HepG2 (cell line): ENCODE measurements around the gene RAPGEFL1. TPM values are rescaled to one million over a fixed set of nuclear protein-coding genes. Genes with fewer than 3 reads are reported as not detected.

Experiments
- ATAC-seq: fragments of 200-7000 bp; cut with Tn5 transposase; 3 replicates; pipeline ENCODE4 v1.9.1; 2020; ENCODE audit warnings: mild to moderate bottlenecking, moderate library complexity
- BruUV-seq: library from RNA; stranded (reverse); fragments of 400-500 nt; replicated peaks from 2 replicates; lab custom pipeline; 2021; lab: Mats Ljungman, UMichigan
- CTCF ChIA-PET: fragments of 300-600 bp; formaldehyde crosslinking; extraction: SDS; loops from one replicate; lab custom pipeline; 2021; ENCODE audit warnings: low total read pairs, inconsistent platforms, low intra/inter-chr PET ratio; lab: Yijun Ruan, JAX
- POLR2A ChIA-PET: fragments of 350-600 bp; sonication (Branson Sonifier 250); formaldehyde crosslinking; loops from one replicate; lab custom pipeline; 2020; ENCODE audit warnings: antibody characterized with exemption, inconsistent platforms; lab: Yijun Ruan, JAX
- DNase-seq: peaks from one replicate; pipeline ENCODE4 v3.0.0-alpha.2; 2015; ENCODE audit warnings: low spot score
- FAIRE-seq: peaks from 3 replicates; lab custom pipeline; 2011; peaks lifted over from hg19 to GRCh38; lab: Jason Lieb, UNC
- H2AFZ ChIP-seq: one replicate; pipeline ENCODE4 v1.6.1; 2011; ENCODE audit warnings: low read length, inconsistent platforms
- H3K27ac ChIP-seq: fragments of 300-600 bp; 3 replicates; pipeline ENCODE4 v1.8.0; 2011; ENCODE audit warnings: mixed run types, mild to moderate bottlenecking, mixed read lengths, low read length, inconsistent platforms; ENCODE audit not compliant: insufficient read depth; ENCODE audit errors: extremely low read length
- H3K27me3 ChIP-seq, 2 experiments: fragments of 200-600 bp in 1 of 2; 2 replicates in 1 of 2; 3 replicates in 1 of 2; pipeline versions ENCODE4 v1.6.0 to v1.8.0; 2011; ENCODE audit warnings: low read length in 2 of 2, mild to moderate bottlenecking in 2 of 2, moderate library complexity in 2 of 2, inconsistent platforms in 1 of 2; ENCODE audit not compliant: insufficient read depth in 2 of 2, control insufficient read depth in 1 of 2
- H3K36me3 ChIP-seq, 2 experiments: fragments of 200-600 bp in 1 of 2; replicated peaks in 1 of 2; 2 replicates in 1 of 2; 3 replicates in 1 of 2; pipeline versions ENCODE4 v1.5.1 to v1.8.0; 2011; ENCODE audit warnings: low read length in 2 of 2, inconsistent platforms in 1 of 2; ENCODE audit not compliant: insufficient read depth in 2 of 2, control insufficient read depth in 1 of 2
- H3K4me1 ChIP-seq: 2 replicates; pipeline ENCODE4 v1.5.1; 2012; ENCODE audit warnings: low read length, inconsistent platforms; ENCODE audit not compliant: insufficient read depth
- H3K4me2 ChIP-seq: 2 replicates; pipeline ENCODE4 v1.6.0; 2011; ENCODE audit warnings: low read depth, low read length, inconsistent platforms
- H3K4me3 ChIP-seq, 3 experiments: fragments of 200-600 bp in 1 of 3; sonication (generic), shearing (Covaris generic) in 1 of 3; replicated peaks in 1 of 3; 2 replicates each; pipeline ENCODE4 v1.5.1; 2011 to 2016; ENCODE audit warnings: low read length in 3 of 3, inconsistent platforms in 2 of 3, low read depth in 2 of 3, mild to moderate bottlenecking in 2 of 3, control low read depth in 1 of 3, mixed read lengths in 1 of 3; ENCODE audit not compliant: insufficient read depth in 1 of 3
- H3K79me2 ChIP-seq: one replicate; pipeline ENCODE4 v1.6.1; 2011; ENCODE audit warnings: low read length, inconsistent platforms; ENCODE audit not compliant: insufficient read depth
- H3K9ac ChIP-seq: 2 replicates; pipeline ENCODE4 v1.6.0; 2011; ENCODE audit warnings: mild to moderate bottlenecking, low read depth, low read length, inconsistent platforms; ENCODE audit not compliant: insufficient read depth
- H3K9me3 ChIP-seq: 2 replicates; pipeline ENCODE4 v1.5.1; 2012; ENCODE audit warnings: mild to moderate bottlenecking, low read length
- H4K20me1 ChIP-seq: 2 replicates; pipeline ENCODE4 v1.6.0; 2011; ENCODE audit warnings: inconsistent platforms, mild to moderate bottlenecking, low read length, moderate library complexity; ENCODE audit not compliant: insufficient read depth
- GATA4 ChIP-seq: sonication (generic); IDR thresholded peaks from 2 replicates; pipeline ENCODE4 v1.6.1; 2016; ENCODE audit warnings: antibody characterized with exemption, low read depth, borderline replicate concordance
- HOXA5 ChIP-seq: sonication (generic); formaldehyde crosslinking; IDR thresholded peaks from 2 replicates; pipeline ENCODE4 v1.4.0; 2020; ENCODE audit warnings: missing genetic modification reagents
- KDM6A ChIP-seq: IDR thresholded peaks from 2 replicates; pipeline ENCODE4 v1.6.1; 2016; ENCODE audit warnings: low read depth
- KLF11 ChIP-seq: IDR thresholded peaks from 2 replicates; pipeline ENCODE4 v1.6.1; 2016; ENCODE audit warnings: missing compliant biosample characterization
- MBNL3 ChIP-seq: fragments of 250-450 bp; sonication (Bioruptor Pico); conservative IDR thresholded peaks from 2 replicates; pipeline ENCODE4 v1.8.0; 2022; ENCODE audit warnings: mild to moderate bottlenecking, inconsistent platforms
- MED13 ChIP-seq: sonication (generic); formaldehyde crosslinking; IDR thresholded peaks from 2 replicates; pipeline ENCODE4 v1.5.0; 2020; ENCODE audit warnings: missing genetic modification reagents
- NAIF1 ChIP-seq: sonication (generic); formaldehyde crosslinking; IDR thresholded peaks from 2 replicates; pipeline ENCODE4 v1.5.0; 2020; ENCODE audit warnings: mild to moderate bottlenecking, missing genetic modification reagents, borderline replicate concordance
- NFRKB ChIP-seq: fragments of 450-650 bp; IDR thresholded peaks from 2 replicates; pipeline ENCODE4 v1.6.1; 2017
- PHF21A ChIP-seq: sonication (generic); formaldehyde crosslinking; IDR thresholded peaks from 2 replicates; pipeline ENCODE4 v1.5.0; 2020; ENCODE audit warnings: mild to moderate bottlenecking, missing genetic modification reagents
- TOPORS ChIP-seq: sonication (generic); formaldehyde crosslinking; IDR thresholded peaks from 2 replicates; pipeline ENCODE4 v1.8.0; 2023; ENCODE audit warnings: mild to moderate bottlenecking, missing genetic modification reagents
- ZMYM2 ChIP-seq: sonication (generic); formaldehyde crosslinking; IDR thresholded peaks from 2 replicates; pipeline ENCODE4 v1.8.0; 2022; ENCODE audit warnings: mild to moderate bottlenecking, missing genetic modification reagents
- ZNF205 ChIP-seq: IDR thresholded peaks from 2 replicates; pipeline ENCODE4 v1.6.1; 2018; ENCODE audit warnings: missing biosample characterization, missing genetic modification reagents
- ZNF430 ChIP-seq: sonication (generic); formaldehyde crosslinking; IDR thresholded peaks from 2 replicates; pipeline ENCODE4 v1.9.0; 2021; ENCODE audit warnings: mild to moderate bottlenecking, missing genetic modification reagents
- ZNF460 ChIP-seq: sonication (generic); formaldehyde crosslinking; IDR thresholded peaks from 2 replicates; pipeline ENCODE4 v1.5.1; 2020; ENCODE audit warnings: missing genetic modification reagents, mild to moderate bottlenecking, borderline replicate concordance
- ZNF549 ChIP-seq: sonication (generic); formaldehyde crosslinking; IDR thresholded peaks from 2 replicates; pipeline ENCODE4 v1.5.0; 2020; ENCODE audit warnings: missing genetic modification reagents
- ZNF747 ChIP-seq: sonication (generic); formaldehyde crosslinking; IDR thresholded peaks from 2 replicates; pipeline ENCODE4 v1.8.1; 2023; ENCODE audit warnings: missing genetic modification reagents, mild to moderate bottlenecking, borderline replicate concordance
- ZNF788 ChIP-seq: sonication (generic); formaldehyde crosslinking; IDR thresholded peaks from 2 replicates; pipeline ENCODE4 v1.5.0; 2020; ENCODE audit warnings: mild to moderate bottlenecking, missing genetic modification reagents, borderline replicate concordance
- WGBS: methylation state at CpG from one replicate; pipeline ENCODE4 v1.1.6; 2017; ENCODE audit warnings: low lambda C conversion rate; 5-methylcytosine and 5-hydroxymethylcytosine counted together
- in situ Hi-C: cut with HindIII; loops from 2 replicates; pipeline ENCODE4 v1.10.0; 2017; ENCODE audit warnings: low pct_unique_long_range_greater_than_20kb; ENCODE audit not compliant: extremely low pct_ligation_motif_present
- intact Hi-C: fragments of 100-400 bp; cut with micrococcal nuclease; formaldehyde crosslinking; loops from one replicate; pipeline ENCODE4 v1.10.0; 2022; ENCODE audit not compliant: unreplicated experiment
- polyA plus RNA-seq, 8 experiments: library from polyadenylated mRNA; depleted of rRNA in 3 of 8; stranded (reverse) in 7 of 8; unstranded in 1 of 8; fragments of >200 nt; fragmentation: Illumina TruSeq in 4 of 8; extraction: Trizol in 4 of 8; gene quantifications; 2 replicates each; pipeline versions ENCODE4 v1.2.1 to v1.2.3, GENCODE V29; 2011 to 2016; ENCODE audit warnings: low read depth in 4 of 8, missing spikeins in 1 of 8, mixed read lengths in 1 of 8; ENCODE audit not compliant: insufficient read depth in 1 of 8
- total RNA-seq, 5 experiments: library from RNA; depleted of rRNA; stranded (reverse); fragments of >200 nt; fragmentation: Illumina TruSeq; extraction: Trizol; gene quantifications; 2 replicates each; pipeline ENCODE4 v1.2.3, GENCODE V29; 2016; ENCODE audit warnings: low read depth in 1 of 5
- TF ChIP-seq, protein P1 (sequence below): sonication (generic); formaldehyde crosslinking; conservative IDR thresholded peaks from 2 replicates; pipeline ENCODE4 v1.8.1; 2023; ENCODE audit warnings: missing genetic modification reagents
- TF ChIP-seq, protein P2 (sequence below): sonication (generic); formaldehyde crosslinking; IDR thresholded peaks from 2 replicates; pipeline ENCODE4 v1.4.0; 2020; ENCODE audit warnings: missing genetic modification reagents, mild to moderate bottlenecking, borderline replicate concordance

RAPGEFL1 gene
- total and polyA plus RNA-seq, 2 of the 13 experiments (the other 11 are each of a cell fraction or from before 2014, with no cell fraction given) = 4.5 to 7.8 TPM

DNA sequence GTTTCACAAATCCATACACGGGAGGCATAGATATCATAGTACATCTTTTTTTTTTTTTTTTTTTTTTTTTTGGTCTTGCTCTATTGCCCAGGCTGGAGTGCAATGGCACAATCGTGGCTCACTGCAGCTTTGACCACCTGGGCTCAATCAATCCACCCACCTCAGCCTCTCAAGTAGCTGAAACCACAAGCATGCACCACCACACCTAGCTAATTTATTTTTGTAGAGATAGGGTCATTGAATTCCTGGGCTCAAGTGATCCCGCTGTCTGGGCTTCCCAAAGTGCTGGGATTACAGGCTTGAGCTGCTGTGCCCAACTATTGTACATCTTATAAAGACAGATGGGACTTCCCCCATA lies 3.5 kb upstream of the RAPGEFL1 start:
- no peak for DNase-seq
- no peak for FAIRE-seq
- peak overlapping the region; percentile 56 for H3K27ac ChIP-seq
- H3K4me3 ChIP-seq = no peak overlapping the region
- intact Hi-C loops = no loop called here
- H3K9ac ChIP-seq = no peak overlapping the region
- H3K9me3 ChIP-seq = no peaks in the 10 kb centered on the region
- 0 out of 2 replicates have a peak, but pooled peaks have one; percentile 62 for TF ChIP-seq ZNF430
- TF ChIP-seq MED13 (CRISPR knock-in tag) = peak; percentile 7; the same call in 1 of the 2 replicates
- 0 out of 2 replicates have a peak, but pooled peaks have one; percentile 18 for TF ChIP-seq ZNF549 (CRISPR knock-in tag)
- TF ChIP-seq ZNF747 = 0 out of 2 replicates have a peak, but pooled peaks have one; percentile 30
- peak; percentile 52; the same call in 1 of the 2 replicates for TF ChIP-seq ZNF788 (CRISPR knock-in tag)
- TF ChIP-seq NAIF1 (CRISPR knock-in tag) = no peak
- no peak for TF ChIP-seq MBNL3 (CRISPR knock-in tag)
- TF ChIP-seq ZNF460 (CRISPR knock-in tag) = 0 out of 2 replicates have a peak, but pooled peaks have one; percentile 9
- no peak for TF ChIP-seq KDM6A (CRISPR knock-in tag)
- 0 out of 2 replicates have a peak, but pooled peaks have one; percentile 28 for TF ChIP-seq ZMYM2 (CRISPR knock-in tag)
- peak; percentile 1; the same call in 1 of the 2 replicates for TF ChIP-seq PHF21A (CRISPR knock-in tag)
- TF ChIP-seq, protein P1, sequence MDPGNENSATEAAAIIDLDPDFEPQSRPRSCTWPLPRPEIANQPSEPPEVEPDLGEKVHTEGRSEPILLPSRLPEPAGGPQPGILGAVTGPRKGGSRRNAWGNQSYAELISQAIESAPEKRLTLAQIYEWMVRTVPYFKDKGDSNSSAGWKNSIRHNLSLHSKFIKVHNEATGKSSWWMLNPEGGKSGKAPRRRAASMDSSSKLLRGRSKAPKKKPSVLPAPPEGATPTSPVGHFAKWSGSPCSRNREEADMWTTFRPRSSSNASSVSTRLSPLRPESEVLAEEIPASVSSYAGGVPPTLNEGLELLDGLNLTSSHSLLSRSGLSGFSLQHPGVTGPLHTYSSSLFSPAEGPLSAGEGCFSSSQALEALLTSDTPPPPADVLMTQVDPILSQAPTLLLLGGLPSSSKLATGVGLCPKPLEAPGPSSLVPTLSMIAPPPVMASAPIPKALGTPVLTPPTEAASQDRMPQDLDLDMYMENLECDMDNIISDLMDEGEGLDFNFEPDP (CRISPR knock-in tag) = no peak
- TF ChIP-seq NFRKB = no peak
- TF ChIP-seq GATA4 = no peak
- no peak for TF ChIP-seq HOXA5
- TF ChIP-seq KLF11 (CRISPR knock-in tag) = no peak
- TF ChIP-seq ZNF205 (CRISPR knock-in tag) = no peak
- no peak for TF ChIP-seq TOPORS (CRISPR knock-in tag)
- TF ChIP-seq, protein P2, sequence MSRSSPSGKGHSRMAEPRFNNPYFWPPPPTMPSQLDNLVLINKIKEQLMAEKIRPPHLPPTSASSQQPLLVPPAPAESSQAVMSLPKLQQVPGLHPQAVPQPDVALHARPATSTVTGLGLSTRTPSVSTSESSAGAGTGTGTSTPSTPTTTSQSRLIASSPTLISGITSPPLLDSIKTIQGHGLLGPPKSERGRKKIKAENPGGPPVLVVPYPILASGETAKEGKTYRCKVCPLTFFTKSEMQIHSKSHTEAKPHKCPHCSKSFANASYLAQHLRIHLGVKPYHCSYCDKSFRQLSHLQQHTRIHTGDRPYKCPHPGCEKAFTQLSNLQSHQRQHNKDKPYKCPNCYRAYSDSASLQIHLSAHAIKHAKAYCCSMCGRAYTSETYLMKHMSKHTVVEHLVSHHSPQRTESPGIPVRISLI (CRISPR knock-in tag) = peak; percentile 68
- H4K20me1 ChIP-seq = no peaks in the 10 kb centered on the region
- no peaks in the 10 kb centered on the region for H3K27me3 ChIP-seq
- H2AFZ ChIP-seq = no peak overlapping the region
- 0 out of 2 replicates have a peak overlapping the region, but pooled peaks have one; percentile 2 for H3K4me2 ChIP-seq
- no peaks in the 10 kb centered on the region for H3K79me2 ChIP-seq
- POLR2A ChIA-PET = interaction anchor here (1.1 to 3.0 kb wide), 5 partner anchors 10 to 73 kb away, joined by 5 to 12 read pairs (median 7); partner anchors contain the start of genes CASC3 and NR1D1
- H3K36me3 ChIP-seq = peaks cover 34 to 57% of the 10 kb centered on the region in 2 experiments
- ATAC-seq = no peak
- WGBS = 48% methylated on average over 3 of the region's 3 CpGs
- in situ Hi-C loops = no loop called here
- peaks cover 30% of the 10 kb centered on the region for H3K4me1 ChIP-seq
- CTCF ChIA-PET = no interaction called here
- no TSS peak for BruUV-seq
